Bronchial epithelial cell (primary cell): Measurements from ENCODE around the gene FGF12. TPM values are rescaled to one million over a fixed set of nuclear protein-coding genes. Genes with fewer than 3 reads are reported as not detected.

Source experiments
- DNase-seq: peaks from one replicate; pipeline ENCODE4 v3.0.0-alpha.2; 2010; ENCODE audit warnings: low read depth
- FAIRE-seq: peaks from 2 replicates; lab custom pipeline; 2011; peaks lifted over from hg19 to GRCh38; lab: Jason Lieb, UNC
- H3K27me3 ChIP-seq: 2 replicates; pipeline ENCODE4 v1.5.1; 2011; ENCODE audit warnings: low read length; ENCODE audit not compliant: control insufficient read depth, insufficient read depth
- H3K36me3 ChIP-seq: 2 replicates; pipeline ENCODE4 v1.5.1; 2011; ENCODE audit warnings: low read length; ENCODE audit not compliant: control insufficient read depth, insufficient read depth
- H3K4me3 ChIP-seq: 2 replicates; pipeline ENCODE4 v1.5.1; 2011; ENCODE audit warnings: mild to moderate bottlenecking, low read depth, low read length, control low read depth
- total RNA-seq: library from RNA; depleted of rRNA; stranded (reverse); fragments of >200 nt; gene quantifications from 2 replicates; pipeline ENCODE4 v1.2.1, GENCODE V29; 2014
- TF ChIP-seq, protein P1 (sequence below): IDR thresholded peaks from 2 replicates; pipeline ENCODE4 v1.5.1; 2011; ENCODE audit warnings: mild to moderate bottlenecking, moderate library complexity, low read length, control low read depth, inconsistent platforms; ENCODE audit not compliant: insufficient read depth, severe bottlenecking

FGF12 gene
- total RNA-seq, 1 donor from 2014 or later: not detected

DNA sequence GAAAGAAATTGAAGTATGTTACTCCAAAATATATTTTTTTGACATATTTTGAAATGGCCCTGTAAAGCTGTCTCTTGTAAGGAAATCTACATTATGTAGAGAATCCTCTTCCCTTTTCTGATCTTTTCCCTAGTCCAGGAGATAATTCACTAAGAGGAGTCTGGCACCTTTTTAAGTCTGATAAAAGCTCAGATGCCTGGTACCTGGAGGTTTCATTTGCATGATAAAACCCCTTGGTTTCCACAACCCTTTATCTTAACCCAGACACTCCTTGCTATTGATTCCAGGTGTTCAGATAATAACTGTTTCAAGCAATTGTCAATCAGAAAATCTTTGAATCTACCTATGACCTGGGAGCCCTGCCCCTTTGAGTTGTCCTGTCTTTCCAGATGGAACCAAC is 26.5 kb downstream of the FGF12 start:
- FAIRE-seq (no peak), DNase-seq (no peak)
- Histone ChIP-seq H3K36me3 (no peaks in the 10 kb centered on the region), H3K4me3 (no peak overlapping the region), H3K27me3 (no peaks in the 10 kb centered on the region)
- TF ChIP-seq, protein P1, sequence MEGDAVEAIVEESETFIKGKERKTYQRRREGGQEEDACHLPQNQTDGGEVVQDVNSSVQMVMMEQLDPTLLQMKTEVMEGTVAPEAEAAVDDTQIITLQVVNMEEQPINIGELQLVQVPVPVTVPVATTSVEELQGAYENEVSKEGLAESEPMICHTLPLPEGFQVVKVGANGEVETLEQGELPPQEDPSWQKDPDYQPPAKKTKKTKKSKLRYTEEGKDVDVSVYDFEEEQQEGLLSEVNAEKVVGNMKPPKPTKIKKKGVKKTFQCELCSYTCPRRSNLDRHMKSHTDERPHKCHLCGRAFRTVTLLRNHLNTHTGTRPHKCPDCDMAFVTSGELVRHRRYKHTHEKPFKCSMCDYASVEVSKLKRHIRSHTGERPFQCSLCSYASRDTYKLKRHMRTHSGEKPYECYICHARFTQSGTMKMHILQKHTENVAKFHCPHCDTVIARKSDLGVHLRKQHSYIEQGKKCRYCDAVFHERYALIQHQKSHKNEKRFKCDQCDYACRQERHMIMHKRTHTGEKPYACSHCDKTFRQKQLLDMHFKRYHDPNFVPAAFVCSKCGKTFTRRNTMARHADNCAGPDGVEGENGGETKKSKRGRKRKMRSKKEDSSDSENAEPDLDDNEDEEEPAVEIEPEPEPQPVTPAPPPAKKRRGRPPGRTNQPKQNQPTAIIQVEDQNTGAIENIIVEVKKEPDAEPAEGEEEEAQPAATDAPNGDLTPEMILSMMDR: no peak

DNA sequence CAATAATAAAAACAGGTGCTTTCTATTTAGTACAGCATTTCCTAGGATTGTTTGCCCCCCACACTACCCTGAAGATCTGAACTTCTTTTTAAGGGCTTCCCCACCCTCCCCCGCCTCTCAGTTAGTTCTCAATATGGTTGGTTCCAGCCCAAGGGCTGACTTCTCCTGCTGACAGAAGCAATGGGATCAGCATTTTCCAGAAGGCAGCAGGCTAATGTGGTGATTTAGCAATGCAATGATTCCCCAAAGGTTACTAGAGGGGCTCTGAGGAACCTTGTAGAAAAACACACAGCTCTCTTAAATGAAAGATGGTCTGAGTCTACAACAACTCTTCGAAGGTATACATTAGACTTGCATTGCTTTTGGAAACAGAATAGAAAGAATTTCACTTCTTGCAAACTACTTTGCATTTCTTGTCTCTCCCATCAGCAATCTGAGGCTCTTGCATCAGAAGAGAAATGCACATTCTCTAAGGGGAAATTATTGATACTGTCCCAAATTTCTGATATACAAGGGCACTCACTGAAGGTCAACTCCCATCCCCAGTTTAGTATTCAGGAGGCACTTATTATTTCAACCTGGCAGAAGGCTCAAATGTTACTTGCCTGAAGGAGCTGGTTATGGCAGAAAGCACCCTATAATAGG is 30.3 kb downstream of the FGF12 start:
- FAIRE-seq (no peak), DNase-seq (no peak)
- Histone ChIP-seq H3K27me3 (no peaks in the 10 kb centered on the region), H3K36me3 (no peaks in the 10 kb centered on the region), H3K4me3 (no peak overlapping the region)
- TF ChIP-seq, protein P1: no peak

DNA sequence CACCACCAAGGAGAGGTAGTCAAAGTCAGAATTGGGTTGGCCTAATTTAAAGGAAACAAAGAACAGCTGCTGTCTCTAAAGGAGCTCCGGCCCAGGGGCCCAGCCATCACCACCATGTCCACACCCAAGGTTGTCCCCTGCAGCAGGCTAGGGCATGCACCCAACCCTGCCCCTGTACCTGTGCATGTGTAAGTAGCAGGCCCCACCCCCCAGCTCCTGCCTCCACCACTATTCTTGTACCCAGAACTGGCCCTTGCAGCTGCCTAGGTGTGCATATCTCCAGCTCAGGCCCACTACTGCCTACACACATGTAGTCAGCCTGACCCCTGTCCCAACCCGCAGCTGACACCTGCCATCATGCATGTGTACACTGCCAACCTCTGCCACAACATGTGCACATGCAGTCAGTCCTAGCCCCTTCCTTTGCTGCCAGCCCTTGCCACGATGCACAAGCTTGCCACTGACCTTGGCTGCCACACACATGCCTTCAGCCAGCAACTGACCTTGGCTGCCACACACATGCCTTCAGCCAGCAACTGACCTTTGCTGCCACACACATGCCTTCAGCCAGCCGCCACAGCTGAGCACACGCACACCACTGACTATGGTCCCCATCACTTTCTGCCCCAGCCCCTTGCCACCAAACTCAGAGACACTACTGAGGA is 39.7 kb downstream of the FGF12 start:
- H3K27me3 ChIP-seq: no peaks in the 10 kb centered on the region
- no peak overlapping the region for H3K4me3 ChIP-seq
- TF ChIP-seq, protein P1: no peak
- FAIRE-seq: no peak
- H3K36me3 ChIP-seq: no peaks in the 10 kb centered on the region
- DNase-seq: no peak

DNA sequence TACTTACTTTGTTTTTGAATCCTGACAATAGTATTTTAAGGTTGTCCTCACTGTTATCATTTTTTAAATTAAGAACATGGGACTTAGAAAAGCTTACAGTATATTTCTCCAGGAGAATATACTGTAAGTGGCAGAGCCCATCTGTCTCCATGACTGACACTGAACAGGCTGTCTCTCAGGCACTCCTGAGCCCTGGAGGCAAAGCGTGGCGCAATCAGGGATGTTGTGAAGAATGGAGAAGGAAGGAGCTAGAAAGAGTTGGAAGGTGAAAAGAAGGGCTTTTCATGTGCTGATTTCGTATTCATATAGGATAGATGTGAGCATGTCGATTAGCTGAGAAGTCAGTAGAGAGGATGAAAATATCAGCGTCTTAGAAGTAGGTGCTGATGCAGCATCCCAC is 41.5 kb downstream of the FGF12 start:
- Histone ChIP-seq H3K36me3 (no peaks in the 10 kb centered on the region), H3K4me3 (no peak overlapping the region), H3K27me3 (no peaks in the 10 kb centered on the region)
- DNase-seq (peak; percentile 4), FAIRE-seq (no peak)
- TF ChIP-seq, protein P1: no peak

DNA sequence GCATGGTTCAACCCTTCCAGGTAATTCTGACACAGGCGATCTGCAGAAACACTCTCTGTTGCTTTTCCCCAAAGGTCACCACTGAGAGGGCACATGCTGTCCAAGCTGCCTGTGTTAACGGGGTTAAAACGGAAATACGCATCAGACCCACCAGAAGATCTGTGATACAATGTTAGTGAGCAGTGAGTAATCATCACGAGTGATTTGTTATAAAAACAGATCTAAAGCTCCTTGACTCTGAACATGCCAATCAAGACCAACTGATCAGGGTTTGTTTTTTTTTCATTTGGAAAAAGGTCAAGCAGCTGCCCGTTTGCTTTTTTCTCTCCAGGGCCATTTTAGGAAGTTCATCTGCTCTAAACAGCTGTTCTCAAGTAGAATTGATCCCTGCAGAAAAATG is 43.2 kb downstream of the FGF12 start:
- Histone ChIP-seq H3K27me3 (no peaks in the 10 kb centered on the region), H3K36me3 (no peaks in the 10 kb centered on the region), H3K4me3 (no peak overlapping the region)
- TF ChIP-seq, protein P1: no peak
- DNase-seq (no peak), FAIRE-seq (no peak)
